AG09319 (cell line): ENCODE measurements around the gene PXDN.

ENCODE experiments used
- DNase-seq: peaks from one replicate; pipeline ENCODE4 v3.0.0-alpha.2; 2010; ENCODE audit warnings: low read depth; ENCODE audit errors: extremely low read depth
- TF ChIP-seq, protein P1 (sequence below): IDR thresholded peaks from 2 replicates; pipeline ENCODE4 v1.5.1; 2011; ENCODE audit warnings: low read depth, mild to moderate bottlenecking, inconsistent platforms, low read length, moderate library complexity

Gene PXDN

DNA sequence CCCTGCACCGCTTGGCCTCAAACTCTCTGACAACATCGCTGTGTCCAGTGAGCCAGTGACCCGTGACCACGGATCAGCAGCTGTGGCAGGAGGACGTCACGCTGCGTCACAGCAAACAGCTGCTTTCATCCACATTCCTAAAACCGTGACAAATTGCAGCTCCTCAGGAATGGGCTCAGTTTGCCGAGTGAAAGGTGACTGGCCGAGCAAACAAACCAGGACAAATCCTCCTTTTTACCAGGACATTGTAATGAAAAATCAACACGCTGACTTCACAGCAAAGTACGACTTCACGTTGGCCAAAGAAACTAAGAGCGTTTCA lies 57.6 kb downstream of the PXDN start:
- DNase-seq: no peak
- TF ChIP-seq, protein P1, sequence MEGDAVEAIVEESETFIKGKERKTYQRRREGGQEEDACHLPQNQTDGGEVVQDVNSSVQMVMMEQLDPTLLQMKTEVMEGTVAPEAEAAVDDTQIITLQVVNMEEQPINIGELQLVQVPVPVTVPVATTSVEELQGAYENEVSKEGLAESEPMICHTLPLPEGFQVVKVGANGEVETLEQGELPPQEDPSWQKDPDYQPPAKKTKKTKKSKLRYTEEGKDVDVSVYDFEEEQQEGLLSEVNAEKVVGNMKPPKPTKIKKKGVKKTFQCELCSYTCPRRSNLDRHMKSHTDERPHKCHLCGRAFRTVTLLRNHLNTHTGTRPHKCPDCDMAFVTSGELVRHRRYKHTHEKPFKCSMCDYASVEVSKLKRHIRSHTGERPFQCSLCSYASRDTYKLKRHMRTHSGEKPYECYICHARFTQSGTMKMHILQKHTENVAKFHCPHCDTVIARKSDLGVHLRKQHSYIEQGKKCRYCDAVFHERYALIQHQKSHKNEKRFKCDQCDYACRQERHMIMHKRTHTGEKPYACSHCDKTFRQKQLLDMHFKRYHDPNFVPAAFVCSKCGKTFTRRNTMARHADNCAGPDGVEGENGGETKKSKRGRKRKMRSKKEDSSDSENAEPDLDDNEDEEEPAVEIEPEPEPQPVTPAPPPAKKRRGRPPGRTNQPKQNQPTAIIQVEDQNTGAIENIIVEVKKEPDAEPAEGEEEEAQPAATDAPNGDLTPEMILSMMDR: no peak

DNA sequence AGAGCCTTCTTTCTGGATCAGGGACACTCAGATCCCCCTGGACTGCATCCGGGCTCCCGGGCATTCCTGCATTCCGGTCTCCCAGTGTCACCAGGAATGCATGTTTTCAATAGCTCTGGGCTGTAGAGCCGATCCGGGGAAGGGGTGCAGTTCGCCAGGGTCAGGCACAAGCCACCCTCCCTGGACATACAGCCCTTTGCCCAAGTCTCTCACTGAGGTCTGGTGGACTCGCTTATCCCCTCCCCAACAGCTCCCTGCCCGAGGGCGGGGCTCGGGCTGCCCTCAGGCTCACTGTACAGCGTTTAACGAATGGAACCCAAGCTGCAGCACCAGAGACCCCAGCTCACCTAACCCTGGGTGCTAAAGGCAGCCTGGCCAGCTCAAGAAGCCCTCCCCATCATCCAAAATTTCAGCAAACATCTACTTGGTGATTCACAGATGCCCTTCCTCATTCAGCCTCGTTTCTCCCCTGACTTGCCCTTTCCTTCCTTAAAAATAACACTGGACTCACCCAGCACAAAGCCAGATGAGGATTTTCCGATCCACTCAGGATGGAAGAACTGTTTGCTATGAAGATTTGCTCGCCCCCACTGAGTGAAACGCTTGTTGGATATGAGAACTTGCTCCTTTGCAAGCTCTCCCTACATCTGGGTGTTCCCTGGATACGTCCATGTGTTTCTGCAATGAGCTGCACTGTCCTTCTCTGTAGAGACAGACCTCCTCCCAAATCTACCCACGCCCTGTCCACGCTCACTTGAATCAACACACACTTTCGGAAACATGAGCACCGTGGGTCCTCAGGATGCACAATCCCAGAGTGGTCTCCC lies 58.1 kb downstream of the PXDN start:
- DNase-seq: no peak

DNA sequence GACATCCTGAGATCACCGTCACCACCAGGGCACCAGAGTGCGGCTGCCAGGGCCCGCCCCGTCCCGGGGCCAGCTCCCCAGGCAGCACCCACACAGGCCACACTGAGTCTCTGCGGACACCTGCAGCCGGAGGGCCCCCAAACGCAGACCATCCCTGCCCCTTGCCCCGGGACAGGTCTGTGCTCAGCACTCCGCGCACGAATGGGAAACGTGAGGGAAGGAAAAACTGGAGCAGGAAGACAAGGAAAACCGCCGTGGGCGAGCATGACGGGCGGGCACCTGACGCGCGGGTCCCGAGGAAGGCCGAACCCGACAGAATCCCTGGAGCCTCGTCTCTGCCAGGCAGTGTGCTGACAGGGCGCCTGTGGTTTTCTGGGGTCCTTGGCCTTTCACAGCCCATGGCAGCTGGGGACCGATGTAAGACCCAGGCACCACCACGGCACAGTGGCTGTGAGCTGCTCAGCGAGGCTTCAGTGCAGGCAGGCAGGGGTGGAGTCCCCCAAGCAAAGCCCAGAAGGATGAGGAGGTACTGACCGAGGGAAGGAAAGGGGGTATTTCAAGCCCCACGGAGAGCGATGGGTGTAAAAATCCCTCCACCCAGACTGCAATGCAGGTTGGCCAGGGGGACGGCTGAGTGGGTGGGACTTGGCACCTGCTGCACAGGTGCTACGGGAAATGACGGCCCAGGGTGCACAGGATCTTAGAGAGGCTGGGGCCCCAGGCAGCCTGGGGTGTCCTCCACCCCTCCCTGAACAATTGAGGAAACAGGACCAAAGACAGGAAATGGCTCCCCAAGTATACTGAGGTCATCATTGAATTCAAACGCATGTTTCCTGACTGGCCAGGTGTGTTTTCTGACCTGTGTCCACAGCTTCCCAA lies 59.0 kb downstream of the PXDN start:
- DNase-seq: no peak
- TF ChIP-seq, protein P1: no peak

More for the DNA sequence above, 58.1 kb downstream of the PXDN start:
- TF ChIP-seq, protein P1: no peak

DNA sequence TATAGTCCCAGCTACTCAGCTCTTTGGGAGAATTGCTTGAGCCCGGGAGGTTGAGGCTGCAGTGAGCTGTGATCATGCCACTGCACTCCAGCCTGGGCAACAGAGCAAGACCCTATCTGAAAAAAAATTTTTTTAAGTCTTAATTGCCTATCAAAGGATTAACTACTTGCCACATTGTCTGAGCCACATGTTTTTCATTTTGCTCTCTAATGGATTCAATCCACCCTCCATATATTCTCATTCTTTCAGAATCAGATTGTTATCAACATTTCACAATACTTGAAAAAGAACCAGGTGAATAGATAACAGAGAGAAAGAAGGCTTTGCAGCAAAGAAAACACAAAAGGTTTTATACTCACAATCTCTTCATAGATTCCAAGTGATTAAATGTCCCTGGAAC lies 61.0 kb downstream of the PXDN start:
- TF ChIP-seq, protein P1: no peak
- no peak for DNase-seq

DNA sequence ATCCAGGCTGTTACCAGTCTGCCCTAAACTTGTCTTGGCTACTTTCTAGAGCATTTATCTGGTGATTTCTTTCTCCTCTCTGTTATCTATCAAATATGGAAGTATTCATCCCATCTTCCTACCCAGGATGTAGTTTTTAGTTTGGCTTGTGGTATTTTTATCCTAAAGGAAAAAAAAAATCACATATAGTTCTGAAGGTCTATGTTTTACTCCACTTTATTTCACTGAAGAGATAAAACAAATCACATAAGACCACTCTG lies 62.2 kb downstream of the PXDN start:
- TF ChIP-seq, protein P1: no peak
- DNase-seq: no peak

- TF ChIP-seq, protein P1: no peak
- no peak for DNase-seq
Measured at GRCh38 chr2:1681323-1682180, 62.8 kb downstream of the PXDN start.
